Prostate gland (tissue), 2 donors: Measurements from ENCODE around the gene MAPK8IP1. TPM values are rescaled to one million over a fixed set of nuclear protein-coding genes. Genes with fewer than 3 reads are reported as not detected.

ENCODE experiments used
- DNase-seq: peaks from one replicate; pipeline ENCODE4 v3.0.0-alpha.2; 2019; ENCODE audit warnings: low spot score
- H3K27ac ChIP-seq, 2 donors: fragments of 200-600 bp; sonication (generic); 2 replicates each; pipeline ENCODE4 v1.5.1; 2017 to 2019
- H3K27me3 ChIP-seq: fragments of 200-600 bp; sonication (generic); replicated peaks from 2 replicates; pipeline ENCODE4 v1.5.1; 2019; ENCODE audit not compliant: insufficient read depth
- H3K36me3 ChIP-seq, 2 donors: fragments of 200-600 bp; sonication (generic); 1 replicate in 1 of 2; 2 replicates in 1 of 2; pipeline versions ENCODE4 v1.5.1 to v1.8.1; 2017 to 2019
- H3K4me1 ChIP-seq: fragments of 200-600 bp; sonication (generic); replicated peaks from 2 replicates; pipeline ENCODE4 v1.5.1; 2019
- H3K4me3 ChIP-seq, 2 donors: fragments of 200-600 bp; sonication (generic); 2 replicates each; pipeline ENCODE4 v1.5.1; 2017 to 2019
- H3K9me3 ChIP-seq: fragments of 200-600 bp; sonication (generic); 2 replicates; pipeline ENCODE4 v1.5.1; 2017
- POLR2A ChIP-seq: fragments of 450-650 bp; IDR thresholded peaks from one replicate; pipeline ENCODE4 v1.6.1; 2016; ENCODE audit warnings: antibody characterized with exemption, mild to moderate bottlenecking
- POLR2AphosphoS5 ChIP-seq: sonication (generic); formaldehyde crosslinking; IDR thresholded peaks from one replicate; pipeline ENCODE4 v1.6.1; 2017; ENCODE audit warnings: antibody characterized with exemption
- WGBS: methylation state at CpG from one replicate; pipeline ENCODE4 v1.1.5; 2018; 5-methylcytosine and 5-hydroxymethylcytosine counted together
- intact Hi-C: fragments of 100-400 bp; cut with DNase I; formaldehyde crosslinking; loops from one replicate; pipeline ENCODE4 v1.14.2; 2022
- total RNA-seq, 2 donors: library from RNA; depleted of rRNA; stranded (reverse); fragments of >200 nt; gene quantifications; one replicate each; pipeline ENCODE4 v1.1.0, GENCODE V29; 2016
- TF ChIP-seq, protein P1 (sequence below), 4 experiments: fragments of 200-600 bp in 2 of 4; fragments of 450-650 bp in 2 of 4; sonication (generic) in 2 of 4; IDR thresholded peaks; 1 replicate in 3 of 4; 2 replicates in 1 of 4; pipeline ENCODE4 v1.5.1; 2016 to 2019; ENCODE audit warnings: antibody characterized with exemption in 4 of 4, mild to moderate bottlenecking in 2 of 4, moderate library complexity in 2 of 4

MAPK8IP1 gene
- total RNA-seq, 2 donors from 2014 or later, result 19.8 to 46.9 TPM

DNA sequence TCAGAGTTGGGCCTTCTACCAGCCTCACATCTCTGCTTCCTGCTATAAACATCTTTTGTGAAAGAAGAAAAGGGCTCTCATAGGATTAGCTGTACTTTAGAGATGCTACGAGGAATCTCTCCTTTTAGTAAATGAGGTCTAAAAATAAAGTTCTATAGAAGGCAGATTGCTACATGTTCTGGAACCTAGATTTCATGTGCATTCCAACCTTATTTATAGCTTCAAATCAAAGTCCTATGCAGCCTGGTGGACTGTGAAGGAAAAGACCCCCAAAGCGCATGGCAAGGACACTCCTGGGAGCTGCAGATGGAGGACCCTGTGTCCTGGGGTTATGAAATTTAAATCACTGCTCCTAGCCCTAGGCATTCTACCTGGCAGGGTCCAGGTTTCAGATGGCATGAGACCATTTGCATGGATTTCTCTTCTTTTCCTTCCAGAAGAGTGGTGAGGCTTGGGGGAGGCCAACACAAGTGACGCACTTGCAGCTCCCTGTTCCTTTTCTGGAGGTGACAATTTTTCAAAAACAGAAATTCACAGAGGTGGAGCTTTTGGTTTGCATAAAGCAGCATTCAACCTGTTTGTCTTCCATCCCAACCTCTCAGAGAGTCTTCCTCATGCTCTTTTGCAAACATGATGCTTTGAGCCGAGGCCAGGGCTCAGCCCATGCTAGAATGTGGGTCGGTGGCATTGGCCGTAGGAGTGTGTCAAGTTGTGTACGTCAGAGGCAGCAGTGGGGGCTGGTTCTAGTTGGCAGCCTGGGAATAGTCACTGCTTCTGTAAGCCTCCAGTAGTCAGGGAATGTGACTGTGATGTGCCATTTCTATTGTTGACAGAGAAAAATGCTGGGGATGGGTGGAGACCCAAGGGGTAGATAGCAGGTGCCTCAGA, 31.9 kb upstream of the MAPK8IP1 start:
- Histone ChIP-seq H3K4me1 (peaks cover 18% of the 10 kb centered on the region), H3K27me3 (no peaks in the 10 kb centered on the region), H3K9me3 (no peaks in the 10 kb centered on the region), H3K4me3 (no peak overlapping the region), H3K36me3 (no peaks in the 10 kb centered on the region), H3K27ac (no peak overlapping the region)
- WGBS, result 81% methylated on average over 7 of the region's 7 CpGs
- intact Hi-C loops, result no loop called here
- no peak for DNase-seq
- TF ChIP-seq POLR2A (no peak), POLR2AphosphoS5 (no peak)
- TF ChIP-seq, protein P1, sequence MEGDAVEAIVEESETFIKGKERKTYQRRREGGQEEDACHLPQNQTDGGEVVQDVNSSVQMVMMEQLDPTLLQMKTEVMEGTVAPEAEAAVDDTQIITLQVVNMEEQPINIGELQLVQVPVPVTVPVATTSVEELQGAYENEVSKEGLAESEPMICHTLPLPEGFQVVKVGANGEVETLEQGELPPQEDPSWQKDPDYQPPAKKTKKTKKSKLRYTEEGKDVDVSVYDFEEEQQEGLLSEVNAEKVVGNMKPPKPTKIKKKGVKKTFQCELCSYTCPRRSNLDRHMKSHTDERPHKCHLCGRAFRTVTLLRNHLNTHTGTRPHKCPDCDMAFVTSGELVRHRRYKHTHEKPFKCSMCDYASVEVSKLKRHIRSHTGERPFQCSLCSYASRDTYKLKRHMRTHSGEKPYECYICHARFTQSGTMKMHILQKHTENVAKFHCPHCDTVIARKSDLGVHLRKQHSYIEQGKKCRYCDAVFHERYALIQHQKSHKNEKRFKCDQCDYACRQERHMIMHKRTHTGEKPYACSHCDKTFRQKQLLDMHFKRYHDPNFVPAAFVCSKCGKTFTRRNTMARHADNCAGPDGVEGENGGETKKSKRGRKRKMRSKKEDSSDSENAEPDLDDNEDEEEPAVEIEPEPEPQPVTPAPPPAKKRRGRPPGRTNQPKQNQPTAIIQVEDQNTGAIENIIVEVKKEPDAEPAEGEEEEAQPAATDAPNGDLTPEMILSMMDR (IDR thresholded peaks at IDR 0.05), result no peak

- Histone ChIP-seq H3K27me3 (no peaks in the 10 kb centered on the region), H3K27ac (no peak overlapping the region), H3K36me3 (no peaks in the 10 kb centered on the region), H3K9me3 (no peaks in the 10 kb centered on the region), H3K4me1 (peaks cover 25% of the 10 kb centered on the region), H3K4me3 (no peak overlapping the region)
- TF ChIP-seq POLR2A (no peak), POLR2AphosphoS5 (no peak)
- TF ChIP-seq, protein P1 (IDR thresholded peaks at IDR 0.05), result no peak
- 63% methylated on average over 5 of the region's 5 CpGs for WGBS
- intact Hi-C loops, result no loop called here
- DNase-seq, result no peak
Measured at GRCh38 chr11:45855308-45855707, 30.1 kb upstream of the MAPK8IP1 start.

DNA sequence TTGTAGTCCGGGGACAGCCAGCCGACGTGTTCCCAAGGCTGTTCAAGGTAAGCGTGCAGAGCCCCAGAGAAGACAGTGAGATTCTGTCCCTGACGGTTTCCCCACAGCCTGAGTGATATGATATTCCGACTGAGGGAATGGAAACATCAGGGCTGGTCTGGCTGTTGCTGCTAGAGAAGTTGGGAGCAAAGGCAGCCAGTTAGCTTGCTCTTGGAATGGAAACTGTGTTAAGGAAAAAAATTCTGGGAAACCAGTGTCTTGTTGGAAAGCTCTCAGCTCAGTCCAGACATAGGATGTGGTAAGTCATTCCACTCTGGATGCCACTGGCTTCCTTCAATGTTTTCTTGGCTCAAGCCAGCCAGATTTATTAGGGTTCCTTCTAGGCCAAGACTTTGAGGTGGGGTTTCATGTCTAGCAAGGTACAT, 29.4 kb upstream of the MAPK8IP1 start:
- H3K9me3 ChIP-seq, result no peaks in the 10 kb centered on the region
- DNase-seq, result no peak
- peaks cover under 1 to 3% of the 10 kb centered on the region in 2 donors for H3K36me3 ChIP-seq
- H3K27me3 ChIP-seq, result no peaks in the 10 kb centered on the region
- H3K27ac ChIP-seq, result no peak overlapping the region
- H3K4me1 ChIP-seq, result peaks cover 20% of the 10 kb centered on the region
- 75% methylated on average over 6 of the region's 6 CpGs for WGBS
- TF ChIP-seq POLR2A, result no peak
- intact Hi-C loops, result no loop called here
- H3K4me3 ChIP-seq, result no peak overlapping the region

- Histone ChIP-seq H3K4me3 (no peak overlapping the region), H3K36me3 (peaks cover 5 to 23% of the 10 kb centered on the region in 2 donors), H3K27ac (peak overlapping the region; percentile 65 to 77), H3K27me3 (no peaks in the 10 kb centered on the region), H3K9me3 (no peaks in the 10 kb centered on the region), H3K4me1 (peaks cover 20% of the 10 kb centered on the region)
- no peak for TF ChIP-seq POLR2A
- peak; percentile 7 for TF ChIP-seq POLR2AphosphoS5
- 13% methylated on average over 2 of the region's 2 CpGs for WGBS
- intact Hi-C loops, result no loop called here
- no peak for DNase-seq
Measured at GRCh38 chr11:45857961-45858474, 27.4 kb upstream of the MAPK8IP1 start.

GRCh38 chr11:45858751-45859398, 26.6 kb upstream of the MAPK8IP1 start:
- H3K9me3 ChIP-seq, result no peaks in the 10 kb centered on the region
- WGBS, result 78% methylated on average over 5 of the region's 5 CpGs
- H3K36me3 ChIP-seq, result peaks cover 5 to 30% of the 10 kb centered on the region in 2 donors
- TF ChIP-seq, protein P1 (IDR thresholded peaks at IDR 0.05), result no peak
- TF ChIP-seq POLR2A (no peak), POLR2AphosphoS5 (no peak)
- H3K4me3 ChIP-seq, result no peak overlapping the region
- peaks cover 20% of the 10 kb centered on the region for H3K4me1 ChIP-seq
- intact Hi-C loops, result no loop called here
- H3K27me3 ChIP-seq, result no peaks in the 10 kb centered on the region
- peak overlapping the region; percentile 65 to 77 for H3K27ac ChIP-seq
- DNase-seq, result no peak
